ENCODE data around the gene ITPR2. TPM values are rescaled to one million over a fixed set of nuclear protein-coding genes. Genes with fewer than 3 reads are reported as not detected.

The ITPR2 gene
- total and polyA plus RNA-seq, 5 experiments from 2014 or later: 4.6 to 45.9 (median 9.6) TPM

- Mint-ChIP-seq H3K27ac (no peak overlapping the region), H3K36me3 (peaks cover 21 to 48% (median 36%) of the 10 kb centered on the region in 3 donors), H3K4me1 (peaks cover 0 to 2% (median 0%) of the 10 kb centered on the region in 4 donors), H3K9me3 (no peaks in the 10 kb centered on the region), H3K27me3 (no peaks in the 10 kb centered on the region), H3K4me3 (no peak overlapping the region)
- no peak for DNase-seq
- ATAC-seq: no peak
- POLR2A ChIA-PET: no interaction called here
Observed at GRCh38 chr12:26554332-26554731, 278.7 kb downstream of the ITPR2 start.

GRCh38 chr12:26551385-26551784 is 281.6 kb downstream of the ITPR2 start:
- Mint-ChIP-seq H3K4me3 (no peak overlapping the region), H3K27ac (no peak overlapping the region), H3K27me3 (no peaks in the 10 kb centered on the region), H3K9me3 (peaks cover 0 to 4% (median 0%) of the 10 kb centered on the region in 9 donors), H3K36me3 (peaks cover 28 to 74% (median 61%) of the 10 kb centered on the region in 3 donors), H3K4me1 (peaks cover 0 to 2% (median 0%) of the 10 kb centered on the region in 4 donors)
- POLR2A ChIA-PET: no interaction called here
- ATAC-seq: no peak
- no peak for DNase-seq

GRCh38 chr12:26548227-26548626 is 284.8 kb downstream of the ITPR2 start:
- Mint-ChIP-seq H3K27me3 (no peaks in the 10 kb centered on the region), H3K27ac (no peak overlapping the region), H3K9me3 (peaks cover 0 to 7% (median 2%) of the 10 kb centered on the region in 9 donors), H3K4me3 (no peak overlapping the region), H3K4me1 (peaks cover 0 to 2% (median 0%) of the 10 kb centered on the region in 4 donors), H3K36me3 (peaks cover 19 to 71% (median 60%) of the 10 kb centered on the region in 3 donors)
- no peak for DNase-seq
- ATAC-seq: no peak
- POLR2A ChIA-PET: no interaction called here

GRCh38 chr12:26546535-26547314 is 286.3 kb downstream of the ITPR2 start:
- Mint-ChIP-seq H3K27me3 (no peaks in the 10 kb centered on the region), H3K9me3 (peaks cover 0 to 7% (median 2%) of the 10 kb centered on the region in 9 donors), H3K36me3 (peaks cover 19 to 66% (median 51%) of the 10 kb centered on the region in 3 donors), H3K4me1 (peaks cover 0 to under 1% (median 0%) of the 10 kb centered on the region in 4 donors), H3K4me3 (no peak overlapping the region), H3K27ac (no peak overlapping the region)
- ATAC-seq (no peak), DNase-seq (no peak)
- POLR2A ChIA-PET: no interaction called here

GRCh38 chr12:26539131-26539530 is 293.9 kb downstream of the ITPR2 start:
- Mint-ChIP-seq H3K4me3 (no peak overlapping the region), H3K27ac (peak overlapping the region in 1 of 10 donors; percentile 3), H3K4me1 (peaks cover 0 to 8% (median 0%) of the 10 kb centered on the region in 4 donors), H3K9me3 (no peaks in the 10 kb centered on the region), H3K36me3 (peaks cover 14 to 48% (median 38%) of the 10 kb centered on the region in 3 donors), H3K27me3 (no peaks in the 10 kb centered on the region)
- POLR2A ChIA-PET: no interaction called here
- DNase-seq: no peak
- no peak for ATAC-seq

- Mint-ChIP-seq H3K27me3 (no peaks in the 10 kb centered on the region), H3K27ac (no peak overlapping the region), H3K4me1 (peaks cover 0 to 8% (median 0%) of the 10 kb centered on the region in 4 donors), H3K4me3 (no peak overlapping the region), H3K36me3 (peaks cover 12 to 52% (median 43%) of the 10 kb centered on the region in 3 donors), H3K9me3 (no peaks in the 10 kb centered on the region)
- POLR2A ChIA-PET: no interaction called here
- ATAC-seq: no peak
- no peak for DNase-seq
Observed at GRCh38 chr12:26537651-26538050, 295.3 kb downstream of the ITPR2 start.

- ATAC-seq: no peak
- H3K36me3 Mint-ChIP-seq: peaks cover 12 to 52% (median 43%) of the 10 kb centered on the region in 3 donors
Observed at GRCh38 chr12:26537126-26537525, 295.9 kb downstream of the ITPR2 start.

GRCh38 chr12:26535826-26536225 is 297.2 kb downstream of the ITPR2 start:
- Mint-ChIP-seq H3K27ac (no peak overlapping the region), H3K4me1 (peaks cover 0 to 8% (median 0%) of the 10 kb centered on the region in 4 donors), H3K36me3 (peaks cover 12 to 58% (median 48%) of the 10 kb centered on the region in 3 donors), H3K9me3 (no peaks in the 10 kb centered on the region), H3K4me3 (no peak overlapping the region), H3K27me3 (no peaks in the 10 kb centered on the region)
- DNase-seq: no peak
- POLR2A ChIA-PET: no interaction called here
- ATAC-seq: no peak

More at GRCh38 chr12:26537126-26537525, 295.9 kb downstream of the ITPR2 start:
- Mint-ChIP-seq H3K4me1 (peaks cover 0 to 8% (median 0%) of the 10 kb centered on the region in 4 donors), H3K9me3 (no peaks in the 10 kb centered on the region), H3K4me3 (no peak overlapping the region), H3K27ac (no peak overlapping the region), H3K27me3 (no peaks in the 10 kb centered on the region)
- POLR2A ChIA-PET: no interaction called here
- no peak for DNase-seq

- Mint-ChIP-seq H3K4me3 (no peak overlapping the region), H3K27ac (no peak overlapping the region), H3K27me3 (no peaks in the 10 kb centered on the region), H3K4me1 (peaks cover 0 to 7% (median 0%) of the 10 kb centered on the region in 4 donors), H3K9me3 (peaks cover 0 to 7% (median 1%) of the 10 kb centered on the region in 9 donors), H3K36me3 (peaks cover 22 to 54% (median 52%) of the 10 kb centered on the region in 3 donors)
- ATAC-seq (no peak), DNase-seq (no peak)
- POLR2A ChIA-PET: no interaction called here
Observed at GRCh38 chr12:26534071-26534470, 298.9 kb downstream of the ITPR2 start.

GRCh38 chr12:26533211-26533610 is 299.8 kb downstream of the ITPR2 start:
- Mint-ChIP-seq H3K36me3 (peaks cover 30 to 63% (median 56%) of the 10 kb centered on the region in 3 donors), H3K4me3 (no peak overlapping the region), H3K9me3 (peaks cover 0 to 15% (median 5%) of the 10 kb centered on the region in 9 donors), H3K4me1 (peaks cover 0 to 11% (median 0%) of the 10 kb centered on the region in 4 donors), H3K27me3 (no peaks in the 10 kb centered on the region), H3K27ac (no peak overlapping the region)
- POLR2A ChIA-PET: no interaction called here
- ATAC-seq (no peak), DNase-seq (no peak)

GRCh38 chr12:26530461-26530860 is 302.5 kb downstream of the ITPR2 start:
- DNase-seq (no peak), ATAC-seq (no peak)
- Mint-ChIP-seq H3K9me3 (peaks cover 13 to 30% (median 19%) of the 10 kb centered on the region in 9 donors), H3K4me1 (peaks cover 0 to 5% (median 0%) of the 10 kb centered on the region in 4 donors), H3K27ac (no peak overlapping the region), H3K27me3 (no peaks in the 10 kb centered on the region), H3K4me3 (no peak overlapping the region), H3K36me3 (peaks cover 42 to 71% (median 55%) of the 10 kb centered on the region in 3 donors)
- POLR2A ChIA-PET: no interaction called here

- ATAC-seq: no peak
- POLR2A ChIA-PET: no interaction called here
- Mint-ChIP-seq H3K4me1 (peaks cover 0 to 5% (median 0%) of the 10 kb centered on the region in 4 donors), H3K27ac (peak overlapping the region in 1 of 10 donors; percentile 43), H3K4me3 (no peak overlapping the region), H3K36me3 (peaks cover 45 to 68% (median 54%) of the 10 kb centered on the region in 3 donors), H3K9me3 (peaks cover 14 to 35% (median 25%) of the 10 kb centered on the region in 9 donors), H3K27me3 (no peaks in the 10 kb centered on the region)
- DNase-seq: no peak
Observed at GRCh38 chr12:26528943-26529342, 304.1 kb downstream of the ITPR2 start.

- Mint-ChIP-seq H3K36me3 (peaks cover 44 to 71% (median 50%) of the 10 kb centered on the region in 3 donors), H3K9me3 (peaks cover 14 to 35% (median 25%) of the 10 kb centered on the region in 9 donors)
- no peak for ATAC-seq
Observed at GRCh38 chr12:26527682-26528081, 305.3 kb downstream of the ITPR2 start.

More at GRCh38 chr12:26527682-26528081, 305.3 kb downstream of the ITPR2 start:
- Mint-ChIP-seq H3K4me3 (no peak overlapping the region), H3K27me3 (no peaks in the 10 kb centered on the region), H3K27ac (no peak overlapping the region), H3K4me1 (peaks cover 0 to 5% (median 0%) of the 10 kb centered on the region in 4 donors)
- DNase-seq: no peak
- POLR2A ChIA-PET: no interaction called here
